H9 (cell line): ENCODE data around the gene DPEP3. TPM values are rescaled to one million over a fixed set of nuclear protein-coding genes. Genes with fewer than 3 reads are reported as not detected.

ENCODE experiments used
- DNase-seq: peaks from one replicate; pipeline ENCODE4 v3.0.0-alpha.2; 2017
- H2AFZ ChIP-seq: one replicate; pipeline ENCODE4 v1.6.1; 2013; ENCODE audit warnings: mild to moderate bottlenecking, low read length, control low read depth, moderate library complexity
- H2AK5ac ChIP-seq: 2 replicates; pipeline ENCODE4 v1.6.1; 2013; ENCODE audit warnings: low read length, control low read depth, mixed read lengths; ENCODE audit not compliant: insufficient read length
- H2BK120ac ChIP-seq: one replicate; pipeline ENCODE4 v1.6.1; 2013; ENCODE audit warnings: low read depth, mild to moderate bottlenecking, low read length, control low read depth, inconsistent platforms; ENCODE audit not compliant: poor library complexity, severe bottlenecking
- H2BK12ac ChIP-seq: 2 replicates; pipeline ENCODE4 v1.6.1; 2013; ENCODE audit warnings: low read length, control low read depth, mixed read lengths, low read depth; ENCODE audit not compliant: insufficient read length
- H2BK15ac ChIP-seq: 2 replicates; pipeline ENCODE4 v1.6.1; 2013; ENCODE audit warnings: low read depth, low read length, control low read depth
- H2BK20ac ChIP-seq: one replicate; pipeline ENCODE4 v1.6.1; 2013; ENCODE audit warnings: low read depth, mild to moderate bottlenecking, low read length, control low read depth, inconsistent platforms; ENCODE audit not compliant: poor library complexity, severe bottlenecking
- H2BK5ac ChIP-seq: 2 replicates; pipeline ENCODE4 v1.6.1; 2013; ENCODE audit warnings: low read length, control low read depth, mixed read lengths; ENCODE audit not compliant: insufficient read length
- H3K14ac ChIP-seq: 2 replicates; pipeline ENCODE4 v1.6.1; 2013; ENCODE audit warnings: low read length, control low read depth; ENCODE audit not compliant: insufficient read depth
- H3K18ac ChIP-seq: 2 replicates; pipeline ENCODE4 v1.6.1; 2013; ENCODE audit warnings: low read depth, mild to moderate bottlenecking, mixed read lengths, low read length, control low read depth; ENCODE audit not compliant: insufficient read length
- H3K23ac ChIP-seq: 2 replicates; pipeline ENCODE4 v1.6.1; 2013; ENCODE audit warnings: low read length, control low read depth, mixed read lengths, low read depth; ENCODE audit not compliant: insufficient read length
- H3K23me2 ChIP-seq: 2 replicates; pipeline ENCODE4 v1.6.1; 2013; ENCODE audit warnings: low read depth, mild to moderate bottlenecking, mixed read lengths, low read length, control low read depth; ENCODE audit not compliant: insufficient read length, poor library complexity, severe bottlenecking
- H3K27ac ChIP-seq: 2 replicates; pipeline ENCODE4 v1.5.1; 2013; ENCODE audit warnings: low read length, control low read depth, mixed read lengths, low read depth; ENCODE audit not compliant: insufficient read length
- H3K27me3 ChIP-seq: 2 replicates; pipeline ENCODE4 v1.6.1; 2013; ENCODE audit warnings: low read length, control low read depth, inconsistent platforms; ENCODE audit not compliant: insufficient read depth
- H3K4ac ChIP-seq: 2 replicates; pipeline ENCODE4 v1.6.1; 2013; ENCODE audit warnings: low read depth, mild to moderate bottlenecking, control low read depth, inconsistent platforms, low read length, moderate library complexity
- H3K4me1 ChIP-seq: 2 replicates; pipeline ENCODE4 v1.6.1; 2013; ENCODE audit warnings: low read length, control low read depth, inconsistent platforms; ENCODE audit not compliant: insufficient read depth
- H3K4me2 ChIP-seq: 2 replicates; pipeline ENCODE4 v1.6.1; 2013; ENCODE audit warnings: low read length, control low read depth, mixed read lengths; ENCODE audit not compliant: insufficient read length, insufficient read depth
- H3K56ac ChIP-seq: 2 replicates; pipeline ENCODE4 v1.6.1; 2013; ENCODE audit warnings: low read depth, mild to moderate bottlenecking, mixed read lengths, low read length, control low read depth; ENCODE audit not compliant: insufficient read length
- H3K79me1 ChIP-seq: 2 replicates; pipeline ENCODE4 v1.6.1; 2013; ENCODE audit warnings: low read depth, mild to moderate bottlenecking, moderate library complexity, low read length, control low read depth, inconsistent platforms; ENCODE audit not compliant: insufficient read depth, poor library complexity, severe bottlenecking
- H3K79me2 ChIP-seq: 2 replicates; pipeline ENCODE4 v1.6.1; 2013; ENCODE audit warnings: low read length, control low read depth, inconsistent platforms; ENCODE audit not compliant: insufficient read depth
- H3K9ac ChIP-seq: 2 replicates; pipeline ENCODE4 v1.6.1; 2013; ENCODE audit warnings: low read length, control low read depth, mixed read lengths; ENCODE audit not compliant: insufficient read length; ENCODE audit errors: extremely low read depth
- H3K9me3 ChIP-seq: one replicate; pipeline ENCODE4 v1.6.1; 2013; ENCODE audit warnings: low read depth, low read length, inconsistent platforms; ENCODE audit not compliant: control insufficient read depth
- H3T11ph ChIP-seq: one replicate; pipeline ENCODE4 v1.6.1; 2013; ENCODE audit warnings: mild to moderate bottlenecking, low read length, control low read depth, inconsistent platforms
- H4K20me1 ChIP-seq: one replicate; pipeline ENCODE4 v1.6.1; 2013; ENCODE audit not compliant: control insufficient read depth, insufficient read length, insufficient read depth
- H4K5ac ChIP-seq: 2 replicates; pipeline ENCODE4 v1.6.1; 2013; ENCODE audit warnings: low read depth, mild to moderate bottlenecking, mixed read lengths, low read length, control low read depth; ENCODE audit not compliant: insufficient read length
- H4K8ac ChIP-seq: replicated peaks from 2 replicates; pipeline ENCODE4 v1.6.1; 2013; ENCODE audit warnings: low read length, control low read depth, mixed read lengths, low read depth; ENCODE audit not compliant: insufficient read length
- H4K91ac ChIP-seq: 2 replicates; pipeline ENCODE4 v1.6.1; 2013; ENCODE audit warnings: low read depth, mild to moderate bottlenecking, moderate library complexity, mixed read lengths, low read length, control low read depth; ENCODE audit not compliant: insufficient read length
- H3K27ac Mint-ChIP-seq, 3 experiments: 2 replicates in 2 of 3; 3 replicates in 1 of 3; pipeline ENCODE4 v1.8.0; 2020 to 2021; ENCODE audit warnings: mixed read lengths in 3 of 3, mild to moderate bottlenecking in 1 of 3, moderate library complexity in 1 of 3
- H3K27me3 Mint-ChIP-seq: 2 replicates; pipeline ENCODE4 v1.8.0; 2021; ENCODE audit warnings: low read depth, mild to moderate bottlenecking, moderate library complexity, mixed read lengths
- H3K36me3 Mint-ChIP-seq, 3 experiments: 2 replicates in 2 of 3; 3 replicates in 1 of 3; pipeline ENCODE4 v1.8.0; 2020 to 2021; ENCODE audit warnings: low read depth in 3 of 3, mixed read lengths in 3 of 3; ENCODE audit not compliant: insufficient read depth in 1 of 3
- H3K4me1 Mint-ChIP-seq, 2 experiments: 2 replicates each; pipeline ENCODE4 v1.8.0; 2020; ENCODE audit warnings: mixed read lengths in 2 of 2
- H3K4me3 Mint-ChIP-seq, 2 experiments: 2 replicates in 1 of 2; 3 replicates in 1 of 2; pipeline ENCODE4 v1.8.0; 2020 to 2021; ENCODE audit warnings: mild to moderate bottlenecking in 2 of 2, mixed read lengths in 2 of 2, moderate library complexity in 1 of 2
- H3K9me3 Mint-ChIP-seq, 2 experiments: 2 replicates in 1 of 2; 3 replicates in 1 of 2; pipeline ENCODE4 v1.8.0; 2020; ENCODE audit warnings: mild to moderate bottlenecking in 2 of 2, mixed read lengths in 2 of 2, moderate library complexity in 1 of 2
- CTCF ChIP-seq: fragments of 200-600 bp; sonication (generic); conservative IDR thresholded peaks from 3 replicates; pipeline ENCODE4 v1.8.0; 2021; ENCODE audit warnings: antibody characterized with exemption, mild to moderate bottlenecking
- WGBS: extraction: QIAGEN DNeasy Blood & Tissue Kit; methylation state at CpG from one replicate; pipeline ENCODE4 v1.1.7; 2013; ENCODE audit warnings: missing lambda C conversion rate, low lambda C conversion rate, mixed read lengths; ENCODE audit not compliant: insufficient read length; ENCODE audit errors: extremely low coverage; 5-methylcytosine and 5-hydroxymethylcytosine counted together
- total RNA-seq: library from RNA; stranded (reverse); gene quantifications from 2 replicates; pipeline ENCODE4 v1.2.1, GENCODE V29; 2021

DPEP3 gene
- total RNA-seq, 1 experiment from 2014 or later, result 0.68 TPM

GRCh38 chr16:67940446-67941089 lies 39.7 kb downstream of the DPEP3 start:
- Histone ChIP-seq H3K4me1 (0 out of 2 replicates have a peak, but pooled peaks cover 3% of the 10 kb centered on the region), H4K91ac (no peak overlapping the region), H3K79me1 (no peaks in the 10 kb centered on the region), H3K9ac (no peak overlapping the region), H3K9me3 (no peaks in the 10 kb centered on the region), H4K8ac (no peak overlapping the region), H3T11ph (no peak overlapping the region), H2BK15ac (no peak overlapping the region), H3K18ac (no peak overlapping the region), H4K5ac (no peak overlapping the region), H2BK12ac (no peak overlapping the region), H3K4ac (no peak overlapping the region), H3K4me2 (no peak overlapping the region), H2BK5ac (no peak overlapping the region), H4K20me1 (no peaks in the 10 kb centered on the region), H2AFZ (no peak overlapping the region), H3K79me2 (no peaks in the 10 kb centered on the region), H3K56ac (no peak overlapping the region), H3K27me3 (no peaks in the 10 kb centered on the region), H3K27ac (no peak overlapping the region), H2BK20ac (no peak overlapping the region), H3K14ac (no peak overlapping the region), H3K23ac (no peak overlapping the region), H2AK5ac (no peak overlapping the region), H3K23me2 (peaks cover 9% of the 10 kb centered on the region), H2BK120ac (no peak overlapping the region)
- Mint-ChIP-seq H3K4me3 (no peak overlapping the region), H3K36me3 (peaks cover 3 to 34% (median 9%) of the 10 kb centered on the region in 3 experiments; a peak in 5 of 7 replicates), H3K27me3 (peaks cover 2% of the 10 kb centered on the region; the same call in 1 of the 2 replicates), H3K4me1 (peaks cover 9 to 23% of the 10 kb centered on the region in 2 experiments), H3K9me3 (peaks cover 0 to 2% of the 10 kb centered on the region in 2 experiments; a peak in 1 of 5 replicates), H3K27ac (no peak overlapping the region)
- DNase-seq, result no peak
- no CpG with 5 or more reads among the region's 5 CpGs for WGBS
- no peak for TF ChIP-seq CTCF
